Measurements from ENCODE around the gene DEGS1. TPM values are rescaled to one million over a fixed set of nuclear protein-coding genes. Genes with fewer than 3 reads are reported as not detected.

DEGS1 gene
- total RNA-seq, 1 donor from 2014 or later, result 63.8 TPM

GRCh38 chr1:224177356-224177999 is 5.6 kb upstream of the DEGS1 start:
- intact Hi-C loops (cut with DNase I), result no loop called here
- DNase-seq (ENCODE audit: missing footprints) (no peak), ATAC-seq (no peak)

- intact Hi-C loops (cut with DNase I), result no loop called here
- DNase-seq (ENCODE audit: missing footprints), result no peak
- ATAC-seq, result no peak
Observed at GRCh38 chr1:224178894-224179293, 4.1 kb upstream of the DEGS1 start.

GRCh38 chr1:224180783-224181452 is 2.1 kb upstream of the DEGS1 start:
- intact Hi-C loops (cut with DNase I), result loop anchor here (5.0 kb wide), 1 partner anchor 151 kb away; the partner anchor contains the start of gene NVL
- ATAC-seq (no peak), DNase-seq (ENCODE audit: missing footprints) (no peak)

- intact Hi-C loops (cut with DNase I), result loop anchor here (5.0 kb wide), 1 partner anchor 151 kb away; the partner anchor contains the start of gene NVL
- DNase-seq (ENCODE audit: missing footprints), result no peak
- no peak for ATAC-seq
Observed at GRCh38 chr1:224181453-224181810, 1.6 kb upstream of the DEGS1 start.

- DNase-seq (ENCODE audit: missing footprints) (no peak), ATAC-seq (no peak)
- intact Hi-C loops (cut with DNase I), result loop anchor here (5.0 kb wide), 1 partner anchor 150 kb away; the partner anchor contains the start of gene NVL
Observed at GRCh38 chr1:224182057-224182865, 779 bp upstream of the DEGS1 start.

- intact Hi-C loops (cut with DNase I), result loop anchor here (5.0 kb wide), 1 partner anchor 149 kb away; the partner anchor contains the start of gene NVL
Observed at GRCh38 chr1:224183591-224184312, 712 bp downstream of the DEGS1 start.

GRCh38 chr1:224185208-224185607 is 2.2 kb downstream of the DEGS1 start:
- ATAC-seq (no peak), DNase-seq (ENCODE audit: missing footprints) (no peak)
- intact Hi-C loops (cut with DNase I), result no loop called here

More at GRCh38 chr1:224183591-224184312, 712 bp downstream of the DEGS1 start:
- DNase-seq (ENCODE audit: missing footprints) (peak; percentile 81), ATAC-seq (peak; percentile 76)

- no peak for DNase-seq (ENCODE audit: missing footprints)
- ATAC-seq, result no peak
- intact Hi-C loops (cut with DNase I), result no loop called here
Observed at GRCh38 chr1:224188286-224188685, 5.2 kb downstream of the DEGS1 start.

- intact Hi-C loops (cut with DNase I), result no loop called here
- no peak for ATAC-seq
Observed at GRCh38 chr1:224189561-224189960, 6.5 kb downstream of the DEGS1 start.

GRCh38 chr1:224192082-224192788 is 9.2 kb downstream of the DEGS1 start:
- DNase-seq (ENCODE audit: missing footprints), result no peak
- ATAC-seq, result no peak
- intact Hi-C loops (cut with DNase I), result no loop called here

More at GRCh38 chr1:224189561-224189960, 6.5 kb downstream of the DEGS1 start:
- DNase-seq (ENCODE audit: missing footprints), result no peak

- intact Hi-C loops (cut with DNase I), result no loop called here
- ATAC-seq (no peak), DNase-seq (ENCODE audit: missing footprints) (no peak)
Observed at GRCh38 chr1:224193319-224193966, 10.4 kb downstream of the DEGS1 start.

- ATAC-seq (no peak), DNase-seq (ENCODE audit: missing footprints) (no peak)
- intact Hi-C loops (cut with DNase I), result no loop called here
Observed at GRCh38 chr1:224196813-224197600, 14.0 kb downstream of the DEGS1 start.

GRCh38 chr1:224198572-224198971 is 15.5 kb downstream of the DEGS1 start:
- intact Hi-C loops (cut with DNase I), result no loop called here
- no peak for DNase-seq (ENCODE audit: missing footprints)
- ATAC-seq, result no peak

GRCh38 chr1:224199679-224200078 is 16.6 kb downstream of the DEGS1 start:
- intact Hi-C loops (cut with DNase I), result no loop called here
- ATAC-seq (no peak), DNase-seq (ENCODE audit: missing footprints) (no peak)

- ATAC-seq, result no peak
- intact Hi-C loops (cut with DNase I), result no loop called here
- no peak for DNase-seq (ENCODE audit: missing footprints)
Observed at GRCh38 chr1:224201383-224201782, 18.3 kb downstream of the DEGS1 start.

- no peak for DNase-seq (ENCODE audit: missing footprints)
- ATAC-seq, result no peak
- intact Hi-C loops (cut with DNase I), result no loop called here
Observed at GRCh38 chr1:224201853-224202252, 18.8 kb downstream of the DEGS1 start.
